ENCODE results near the gene SPATA7.
A peak's percentile ranks its signal among the peaks of the same experiment; 100 is the strongest.

GRCh38 chr14:88385212-88386101 lies at the start of gene SPATA7:
- TF ChIP-seq REST (IDR thresholded peaks at IDR 0.05) (no peak), CTCF (IDR thresholded peaks at IDR 0.05; ENCODE audit: low read depth, low read length, missing input control) (no peak), FOXA1 (IDR thresholded peaks at IDR 0.05) (no peak), TAF1 (conservative IDR thresholded peaks at IDR 0.05) (peak; percentile 54)
